CD14-positive monocyte (primary cell): ENCODE results near the gene LAGE3. TPM values are rescaled to one million over a fixed set of nuclear protein-coding genes. Genes with fewer than 3 reads are reported as not detected.

Source experiments
- DNase-seq, 3 donors: peaks; one replicate each; pipeline ENCODE4 v3.0.0-alpha.2; 2011 to 2022
- H2AFZ ChIP-seq: 2 replicates; pipeline ENCODE4 v1.6.0; 2012; ENCODE audit warnings: mild to moderate bottlenecking, low read depth, low read length, inconsistent platforms; ENCODE audit not compliant: insufficient read depth, poor library complexity, severe bottlenecking
- H3K27ac ChIP-seq, 2 donors: 1 replicate in 1 of 2; 2 replicates in 1 of 2; pipeline ENCODE4 v1.5.1; 2012 to 2013; ENCODE audit warnings: low read length in 2 of 2, control low read depth in 1 of 2, inconsistent platforms in 1 of 2, low read depth in 1 of 2, mild to moderate bottlenecking in 1 of 2
- H3K27me3 ChIP-seq, 2 donors: one replicate each; pipeline versions ENCODE4 v1.6.0 to v1.6.1; 2011 to 2013; ENCODE audit warnings: low read length in 2 of 2; ENCODE audit not compliant: control insufficient read depth in 2 of 2, insufficient read depth in 2 of 2
- H3K36me3 ChIP-seq, 2 donors: replicated peaks in 1 of 2; 1 replicate in 1 of 2; 2 replicates in 1 of 2; pipeline versions ENCODE4 v1.5.1 to v1.6.1; 2012 to 2013; ENCODE audit warnings: low read length in 2 of 2, control low read depth in 1 of 2, inconsistent platforms in 1 of 2, mild to moderate bottlenecking in 1 of 2; ENCODE audit not compliant: insufficient read depth in 2 of 2, control insufficient read depth in 1 of 2
- H3K4me1 ChIP-seq, 2 donors: 1 replicate in 1 of 2; 2 replicates in 1 of 2; pipeline versions ENCODE4 v1.5.1 to v1.6.1; 2012 to 2013; ENCODE audit warnings: low read length in 2 of 2, control low read depth in 1 of 2, inconsistent platforms in 1 of 2, mild to moderate bottlenecking in 1 of 2, moderate library complexity in 1 of 2; ENCODE audit not compliant: insufficient read depth in 2 of 2, control insufficient read depth in 1 of 2
- H3K4me2 ChIP-seq: replicated peaks from 2 replicates; pipeline ENCODE3; 2012; ENCODE audit warnings: low read length, moderate library complexity, mild to moderate bottlenecking; ENCODE audit not compliant: poor library complexity, severe bottlenecking; ENCODE audit errors: extremely low read depth
- H3K4me3 ChIP-seq, 3 experiments: fragments of 200-600 bp in 1 of 3; sonication (generic) in 1 of 3; replicated peaks in 1 of 3; 1 replicate in 2 of 3; 2 replicates in 1 of 3; pipeline ENCODE4 v1.5.1; 2011 to 2013; ENCODE audit warnings: low read length in 3 of 3, mild to moderate bottlenecking in 3 of 3, control low read depth in 2 of 3, low read depth in 2 of 3, inconsistent platforms in 1 of 3, moderate library complexity in 1 of 3
- H3K79me2 ChIP-seq: 2 replicates; pipeline ENCODE4 v1.6.0; 2012; ENCODE audit warnings: mild to moderate bottlenecking, control low read depth, inconsistent platforms, low read length, moderate library complexity; ENCODE audit not compliant: insufficient read depth
- H3K9ac ChIP-seq: 2 replicates; pipeline ENCODE4 v1.6.0; 2017; ENCODE audit warnings: low read length, mild to moderate bottlenecking; ENCODE audit not compliant: insufficient read depth, poor library complexity, severe bottlenecking
- H3K9me3 ChIP-seq, 2 donors: replicated peaks in 1 of 2; 1 replicate in 1 of 2; 2 replicates in 1 of 2; pipeline versions ENCODE4 v1.5.1 to v1.6.1; 2012 to 2013; ENCODE audit warnings: low read length in 2 of 2, control low read depth in 1 of 2; ENCODE audit not compliant: control insufficient read depth in 1 of 2, insufficient read depth in 1 of 2
- H4K20me1 ChIP-seq: 2 replicates; pipeline ENCODE4 v1.6.0; 2012; ENCODE audit warnings: mild to moderate bottlenecking, low read length, control low read depth, moderate library complexity; ENCODE audit not compliant: insufficient read depth
- H3K27ac Mint-ChIP-seq, 7 donors: one replicate each; pipeline ENCODE4 v1.8.0; 2020; ENCODE audit warnings: mild to moderate bottlenecking in 7 of 7, mixed read lengths in 7 of 7, moderate library complexity in 6 of 7, inconsistent platforms in 2 of 7
- H3K27me3 Mint-ChIP-seq, 3 donors: one replicate each; pipeline ENCODE4 v1.8.0; 2021 to 2022; ENCODE audit warnings: low read depth in 3 of 3, mild to moderate bottlenecking in 3 of 3, mixed read lengths in 3 of 3, moderate library complexity in 3 of 3, inconsistent platforms in 1 of 3
- H3K36me3 Mint-ChIP-seq, 2 donors: one replicate each; pipeline ENCODE4 v1.8.0; 2020; ENCODE audit warnings: mixed read lengths in 2 of 2, inconsistent platforms in 1 of 2, mild to moderate bottlenecking in 1 of 2
- H3K4me1 Mint-ChIP-seq: one replicate; pipeline ENCODE4 v1.8.0; 2020; ENCODE audit warnings: mild to moderate bottlenecking, mixed read lengths
- H3K4me3 Mint-ChIP-seq, 2 donors: one replicate each; pipeline ENCODE4 v1.8.0; 2020; ENCODE audit warnings: mild to moderate bottlenecking in 2 of 2, mixed read lengths in 2 of 2, moderate library complexity in 1 of 2
- H3K9me3 Mint-ChIP-seq, 7 donors: one replicate each; pipeline ENCODE4 v1.8.0; 2020 to 2022; ENCODE audit warnings: mixed read lengths in 7 of 7, mild to moderate bottlenecking in 6 of 7, moderate library complexity in 6 of 7, inconsistent platforms in 2 of 7
- WGBS: methylation state at CpG from one replicate; pipeline ENCODE4 v1.1.5; 2013; ENCODE audit warnings: missing lambda C conversion rate; ENCODE audit not compliant: insufficient coverage; 5-methylcytosine and 5-hydroxymethylcytosine counted together
- intact Hi-C, 2 donors: fragments of 100-400 bp; cut with micrococcal nuclease; formaldehyde crosslinking; loops; one replicate each; pipeline versions ENCODE4 v1.15.0 to v1.15.1; 2023
- polyA plus RNA-seq, 3 donors: library from polyadenylated mRNA; depleted of rRNA in 1 of 3; unstranded in 2 of 3; stranded (reverse) in 1 of 3; fragments of 300-500 nt in 2 of 3; fragments of >200 nt in 1 of 3; fragmentation: Illumina TruSeq in 2 of 3; gene quantifications; 1 replicate in 2 of 3; 2 replicates in 1 of 3; pipeline ENCODE4 v1.2.3, GENCODE V29; 2012 to 2021
- TF ChIP-seq, protein P1 (sequence below): fragments of 200-600 bp; IDR thresholded peaks from one replicate; pipeline ENCODE4 v1.8.0; 2022; ENCODE audit warnings: antibody characterized with exemption, mild to moderate bottlenecking

LAGE3 gene
- polyA plus RNA-seq, 3 donors = 12.4 to 30.9 (median 18.6) TPM

DNA sequence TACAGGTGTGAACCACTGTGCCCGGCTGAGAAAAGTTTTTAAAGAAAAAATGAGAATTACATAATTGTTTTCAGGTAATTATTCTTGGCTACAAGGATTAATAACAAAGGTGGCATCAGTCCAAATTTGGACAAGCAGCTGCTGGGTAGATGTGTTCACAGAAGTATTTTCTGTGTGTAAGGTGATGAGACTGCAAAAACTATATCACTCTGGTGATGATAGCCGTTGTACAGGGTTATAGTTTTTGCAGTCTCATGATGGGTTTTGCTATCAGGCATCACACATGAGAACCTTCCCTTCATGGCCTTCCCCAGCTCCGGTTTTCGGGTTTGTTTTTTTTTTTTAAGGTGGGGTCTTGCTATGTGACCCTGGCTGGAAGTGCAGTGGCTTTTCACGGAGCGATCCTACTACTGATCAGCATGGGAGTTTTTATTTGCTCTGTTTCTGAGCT is 16.4 kb upstream of the LAGE3 start:
- no peak overlapping the region for H2AFZ ChIP-seq
- Mint-ChIP-seq H3K4me1 (peaks cover 10% of the 10 kb centered on the region), H3K4me3 (no peak overlapping the region), H3K36me3 (no peaks in the 10 kb centered on the region), H3K27me3 (peaks cover 0 to 14% (median 2%) of the 10 kb centered on the region in 3 donors), H3K27ac (no peak overlapping the region), H3K9me3 (peaks cover 0 to 11% (median 3%) of the 10 kb centered on the region in 7 donors)
- no peak overlapping the region for H3K27ac ChIP-seq
- TF ChIP-seq, protein P1, sequence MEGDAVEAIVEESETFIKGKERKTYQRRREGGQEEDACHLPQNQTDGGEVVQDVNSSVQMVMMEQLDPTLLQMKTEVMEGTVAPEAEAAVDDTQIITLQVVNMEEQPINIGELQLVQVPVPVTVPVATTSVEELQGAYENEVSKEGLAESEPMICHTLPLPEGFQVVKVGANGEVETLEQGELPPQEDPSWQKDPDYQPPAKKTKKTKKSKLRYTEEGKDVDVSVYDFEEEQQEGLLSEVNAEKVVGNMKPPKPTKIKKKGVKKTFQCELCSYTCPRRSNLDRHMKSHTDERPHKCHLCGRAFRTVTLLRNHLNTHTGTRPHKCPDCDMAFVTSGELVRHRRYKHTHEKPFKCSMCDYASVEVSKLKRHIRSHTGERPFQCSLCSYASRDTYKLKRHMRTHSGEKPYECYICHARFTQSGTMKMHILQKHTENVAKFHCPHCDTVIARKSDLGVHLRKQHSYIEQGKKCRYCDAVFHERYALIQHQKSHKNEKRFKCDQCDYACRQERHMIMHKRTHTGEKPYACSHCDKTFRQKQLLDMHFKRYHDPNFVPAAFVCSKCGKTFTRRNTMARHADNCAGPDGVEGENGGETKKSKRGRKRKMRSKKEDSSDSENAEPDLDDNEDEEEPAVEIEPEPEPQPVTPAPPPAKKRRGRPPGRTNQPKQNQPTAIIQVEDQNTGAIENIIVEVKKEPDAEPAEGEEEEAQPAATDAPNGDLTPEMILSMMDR = no peak
- H4K20me1 ChIP-seq = no peaks in the 10 kb centered on the region
- H3K4me2 ChIP-seq = no peak overlapping the region
- no peaks in the 10 kb centered on the region for H3K36me3 ChIP-seq
- DNase-seq = no peak
- no peak overlapping the region for H3K4me3 ChIP-seq
- intact Hi-C loops = no loop called here
- H3K9me3 ChIP-seq = no peaks in the 10 kb centered on the region
- H3K27me3 ChIP-seq = no peaks in the 10 kb centered on the region
- H3K9ac ChIP-seq = no peak overlapping the region
- WGBS = no CpG with 5 or more reads among the region's 6 CpGs
- peaks cover 11 to 16% of the 10 kb centered on the region in 2 donors for H3K4me1 ChIP-seq
- no peaks in the 10 kb centered on the region for H3K79me2 ChIP-seq

DNA sequence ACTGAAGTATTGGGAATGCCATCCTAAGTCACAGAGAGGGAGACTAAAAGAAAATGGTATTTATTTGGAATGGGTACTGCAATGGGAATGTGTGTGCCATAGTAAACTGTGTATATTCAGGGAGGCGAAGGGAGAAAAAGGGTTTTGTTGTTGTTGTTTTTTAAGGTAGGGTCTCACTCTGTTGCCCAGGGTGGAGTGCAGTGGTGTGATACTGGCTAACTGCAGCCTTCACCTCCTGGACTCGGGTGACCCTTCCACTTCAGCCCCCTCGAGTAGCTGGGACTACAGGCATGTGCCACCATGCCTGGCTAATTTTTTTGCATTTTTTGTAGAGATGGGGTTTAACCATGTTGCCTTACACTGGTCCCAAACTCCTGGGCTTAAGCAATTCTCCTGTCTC is 15.6 kb upstream of the LAGE3 start:
- no peaks in the 10 kb centered on the region for H3K79me2 ChIP-seq
- intact Hi-C loops = no loop called here
- no peak overlapping the region for H3K27ac ChIP-seq
- no peaks in the 10 kb centered on the region for H3K27me3 ChIP-seq
- no peak overlapping the region for H3K4me3 Mint-ChIP-seq
- H3K9ac ChIP-seq = no peak overlapping the region
- WGBS = no CpG with 5 or more reads among the region's 3 CpGs
- no peak overlapping the region for H2AFZ ChIP-seq
- peaks cover 13% of the 10 kb centered on the region for H3K4me1 Mint-ChIP-seq
- TF ChIP-seq, protein P1 = no peak
- H3K9me3 Mint-ChIP-seq = peaks cover 0 to 15% (median 5%) of the 10 kb centered on the region in 7 donors
- H3K36me3 ChIP-seq = no peaks in the 10 kb centered on the region
- peaks cover 0 to 11% (median 0%) of the 10 kb centered on the region in 3 donors for H3K27me3 Mint-ChIP-seq
- no peak overlapping the region for H3K4me3 ChIP-seq
- no peaks in the 10 kb centered on the region for H3K9me3 ChIP-seq
- H3K4me1 ChIP-seq = peaks cover 14 to 19% of the 10 kb centered on the region in 2 donors
- no peak for DNase-seq
- no peak overlapping the region for H3K4me2 ChIP-seq
- H3K36me3 Mint-ChIP-seq = no peaks in the 10 kb centered on the region
- H3K27ac Mint-ChIP-seq = no peak overlapping the region
- H4K20me1 ChIP-seq = no peaks in the 10 kb centered on the region
